ENCODE data around the gene LSM3.
"Not testable (repeated sequence)": the region's sequence is repeated elsewhere in the genome, so short reads cannot be mapped to it uniquely, and the experiment has no call there.

Gene LSM3

GRCh38 chr3:14222457-14222856 lies 43.8 kb downstream of the LSM3 start:
- DNase-seq (ENCODE audit: low spot score): no peak

- DNase-seq (ENCODE audit: low spot score): no peak
These were observed 44.4 kb downstream of the LSM3 start for GRCh38 chr3:14222900-14223594.

- DNase-seq (ENCODE audit: low spot score): no peak
These were observed 45.0 kb downstream of the LSM3 start for GRCh38 chr3:14223595-14223994.

- no peak for DNase-seq (ENCODE audit: low spot score)
These were observed 46.3 kb downstream of the LSM3 start for GRCh38 chr3:14224895-14225294.

GRCh38 chr3:14225421-14225820 lies 46.8 kb downstream of the LSM3 start:
- DNase-seq (ENCODE audit: low spot score): no peak

- not testable (repeated sequence) for DNase-seq (ENCODE audit: low spot score)
These were observed 47.7 kb downstream of the LSM3 start for GRCh38 chr3:14226351-14226750.

GRCh38 chr3:14227856-14228255 lies 49.2 kb downstream of the LSM3 start:
- peak; percentile 8 for DNase-seq (ENCODE audit: low spot score)

GRCh38 chr3:14228681-14229470 lies 50.3 kb downstream of the LSM3 start:
- DNase-seq (ENCODE audit: low spot score): no peak

- not testable (repeated sequence) for DNase-seq (ENCODE audit: low spot score)
These were observed 51.1 kb downstream of the LSM3 start for GRCh38 chr3:14229695-14230094.

GRCh38 chr3:14230729-14231128 lies 52.1 kb downstream of the LSM3 start:
- DNase-seq (ENCODE audit: low spot score): no peak

GRCh38 chr3:14231145-14231990 lies 52.8 kb downstream of the LSM3 start:
- DNase-seq (ENCODE audit: low spot score): no peak

GRCh38 chr3:14231998-14232501 lies 53.4 kb downstream of the LSM3 start:
- DNase-seq (ENCODE audit: low spot score): no peak

GRCh38 chr3:14234251-14235002 lies 55.8 kb downstream of the LSM3 start:
- peak; percentile 28 for DNase-seq (ENCODE audit: low spot score)

GRCh38 chr3:14235003-14235911 lies 56.6 kb downstream of the LSM3 start:
- peak; percentile 11 for DNase-seq (ENCODE audit: low spot score)

GRCh38 chr3:14235912-14236295 lies 57.3 kb downstream of the LSM3 start:
- no peak for DNase-seq (ENCODE audit: low spot score)

- DNase-seq (ENCODE audit: low spot score): no peak
These were observed 58.3 kb downstream of the LSM3 start for GRCh38 chr3:14236902-14237301.

- DNase-seq (ENCODE audit: low spot score): no peak
These were observed 58.8 kb downstream of the LSM3 start for GRCh38 chr3:14237457-14237856.

- DNase-seq (ENCODE audit: low spot score): no peak
These were observed 59.7 kb downstream of the LSM3 start for GRCh38 chr3:14238356-14238755.

GRCh38 chr3:14238930-14239329 lies 60.3 kb downstream of the LSM3 start:
- DNase-seq (ENCODE audit: low spot score): no peak

- DNase-seq (ENCODE audit: low spot score): no peak
These were observed 61.3 kb downstream of the LSM3 start for GRCh38 chr3:14239940-14240339.

GRCh38 chr3:14240366-14240765 lies 61.7 kb downstream of the LSM3 start:
- no peak for DNase-seq (ENCODE audit: low spot score)

Data from LoVo (cell line).